Measurements from ENCODE around the gene GRIK4. TPM values are rescaled to one million over a fixed set of nuclear protein-coding genes. Genes with fewer than 3 reads are reported as not detected.
"Not testable (repeated sequence)": the region's sequence is repeated elsewhere in the genome, so short reads cannot be mapped to it uniquely, and the experiment has no call there.

Gene GRIK4
- polyA plus RNA-seq, 1 donor, result 0.94 TPM

- H3K9me3 ChIP-seq (ENCODE audit: control insufficient read depth, low read depth, low read length), result no peaks in the 10 kb centered on the region
- 90% methylated on average over 3 of the region's 12 CpGs for WGBS (ENCODE audit: insufficient coverage, low lambda C conversion rate)
- no peak overlapping the region for H3K27ac ChIP-seq (ENCODE audit: low read length)
- no peak overlapping the region for H3K4me3 ChIP-seq (ENCODE audit: low read length)
- no peaks in the 10 kb centered on the region for H3K36me3 ChIP-seq (ENCODE audit: control insufficient read depth, insufficient read depth, low read length)
- DNase-seq, result no peak
- no peaks in the 10 kb centered on the region for H3K27me3 ChIP-seq (ENCODE audit: control insufficient read depth, insufficient read depth, low read length)
- no peaks in the 10 kb centered on the region for H3K4me1 ChIP-seq (ENCODE audit: control insufficient read depth, insufficient read depth, low read length)
These were observed 239.3 kb downstream of the GRIK4 start for GRCh38 chr11:120750647-120751549.

GRCh38 chr11:120751550-120751949, 240.0 kb downstream of the GRIK4 start:
- no peaks in the 10 kb centered on the region for H3K36me3 ChIP-seq (ENCODE audit: control insufficient read depth, insufficient read depth, low read length)
- no CpG with 5 or more reads among the region's 9 CpGs for WGBS (ENCODE audit: insufficient coverage, low lambda C conversion rate)
- no peak overlapping the region for H3K4me3 ChIP-seq (ENCODE audit: low read length)
- no peaks in the 10 kb centered on the region for H3K27me3 ChIP-seq (ENCODE audit: control insufficient read depth, insufficient read depth, low read length)
- no peaks in the 10 kb centered on the region for H3K4me1 ChIP-seq (ENCODE audit: control insufficient read depth, insufficient read depth, low read length)
- no peak overlapping the region for H3K27ac ChIP-seq (ENCODE audit: low read length)
- no peak for DNase-seq
- no peaks in the 10 kb centered on the region for H3K9me3 ChIP-seq (ENCODE audit: control insufficient read depth, low read depth, low read length)

DNA sequence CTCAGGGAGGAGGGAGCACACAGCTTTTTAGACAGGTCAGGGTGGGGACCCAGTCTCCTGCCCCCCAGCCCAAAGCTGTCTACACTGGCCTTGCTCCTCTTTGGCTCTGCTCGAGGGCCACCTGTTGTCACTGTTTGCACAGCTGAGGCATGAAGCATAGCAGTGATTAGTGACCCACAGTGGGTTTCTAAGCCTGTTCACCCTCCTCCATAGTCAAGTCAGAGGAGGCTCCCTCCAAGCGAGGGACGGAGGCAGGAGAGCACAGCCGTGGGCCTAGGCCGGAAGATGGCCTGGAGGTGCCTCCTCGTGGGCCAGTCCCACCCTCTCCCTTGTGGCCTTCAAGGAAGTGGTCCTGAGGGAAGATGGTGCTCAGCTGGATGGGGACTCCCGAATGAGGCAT, 241.1 kb downstream of the GRIK4 start:
- DNase-seq, result no peak
- no CpG with 5 or more reads among the region's 7 CpGs for WGBS (ENCODE audit: insufficient coverage, low lambda C conversion rate)
- no peaks in the 10 kb centered on the region for H3K4me1 ChIP-seq (ENCODE audit: control insufficient read depth, insufficient read depth, low read length)
- H3K4me3 ChIP-seq (ENCODE audit: low read length), result no peak overlapping the region
- H3K27ac ChIP-seq (ENCODE audit: low read length), result no peak overlapping the region
- no peaks in the 10 kb centered on the region for H3K36me3 ChIP-seq (ENCODE audit: control insufficient read depth, insufficient read depth, low read length)
- no peaks in the 10 kb centered on the region for H3K27me3 ChIP-seq (ENCODE audit: control insufficient read depth, insufficient read depth, low read length)
- H3K9me3 ChIP-seq (ENCODE audit: control insufficient read depth, low read depth, low read length), result no peaks in the 10 kb centered on the region

DNA sequence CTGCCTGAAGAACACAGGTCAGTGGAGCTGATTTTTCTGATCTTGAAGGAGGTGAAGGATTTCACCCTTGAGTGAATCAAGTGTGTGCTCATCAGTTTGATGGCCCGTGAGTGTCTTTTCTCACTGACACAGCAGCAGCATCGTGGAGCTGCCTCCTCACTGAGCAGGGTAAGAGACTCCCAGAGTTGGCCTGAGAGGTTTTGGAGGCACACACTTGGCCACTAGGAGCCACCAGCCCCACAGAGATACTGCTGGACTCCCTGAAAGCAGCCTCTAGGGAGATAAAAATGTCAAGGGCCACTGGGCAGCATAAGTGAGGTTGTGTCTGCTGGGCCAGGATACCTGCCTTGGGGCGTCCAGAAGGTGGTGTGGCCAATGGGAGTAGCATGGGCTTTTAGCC, 245.4 kb downstream of the GRIK4 start:
- Histone ChIP-seq H3K4me3 (ENCODE audit: low read length) (no peak overlapping the region), H3K27me3 (ENCODE audit: control insufficient read depth, insufficient read depth, low read length) (no peaks in the 10 kb centered on the region), H3K4me1 (ENCODE audit: control insufficient read depth, insufficient read depth, low read length) (no peaks in the 10 kb centered on the region), H3K9me3 (ENCODE audit: control insufficient read depth, low read depth, low read length) (no peaks in the 10 kb centered on the region), H3K27ac (ENCODE audit: low read length) (no peak overlapping the region), H3K36me3 (ENCODE audit: control insufficient read depth, insufficient read depth, low read length) (no peaks in the 10 kb centered on the region)
- WGBS (ENCODE audit: insufficient coverage, low lambda C conversion rate), result no CpG with 5 or more reads among the region's 3 CpGs
- no peak for DNase-seq

- Histone ChIP-seq H3K4me3 (ENCODE audit: low read length) (no peak overlapping the region), H3K27ac (ENCODE audit: low read length) (no peak overlapping the region), H3K27me3 (ENCODE audit: control insufficient read depth, insufficient read depth, low read length) (no peaks in the 10 kb centered on the region), H3K36me3 (ENCODE audit: control insufficient read depth, insufficient read depth, low read length) (no peaks in the 10 kb centered on the region), H3K9me3 (ENCODE audit: control insufficient read depth, low read depth, low read length) (no peaks in the 10 kb centered on the region), H3K4me1 (ENCODE audit: control insufficient read depth, insufficient read depth, low read length) (no peaks in the 10 kb centered on the region)
- no peak for DNase-seq
- no CpG with 5 or more reads among the region's 2 CpGs for WGBS (ENCODE audit: insufficient coverage, low lambda C conversion rate)
These were observed 247.5 kb downstream of the GRIK4 start for GRCh38 chr11:120759046-120759445.

- not testable (repeated sequence) for H3K4me3 ChIP-seq (ENCODE audit: low read length); H3K9me3 ChIP-seq (ENCODE audit: control insufficient read depth, low read depth, low read length); H3K27me3 ChIP-seq (ENCODE audit: control insufficient read depth, insufficient read depth, low read length); H3K36me3 ChIP-seq (ENCODE audit: control insufficient read depth, insufficient read depth, low read length); H3K4me1 ChIP-seq (ENCODE audit: control insufficient read depth, insufficient read depth, low read length); H3K27ac ChIP-seq (ENCODE audit: low read length); DNase-seq
- no CpG with 5 or more reads among the region's 2 CpGs for WGBS (ENCODE audit: insufficient coverage, low lambda C conversion rate)
These were observed 254.2 kb downstream of the GRIK4 start for GRCh38 chr11:120765710-120766109.

DNA sequence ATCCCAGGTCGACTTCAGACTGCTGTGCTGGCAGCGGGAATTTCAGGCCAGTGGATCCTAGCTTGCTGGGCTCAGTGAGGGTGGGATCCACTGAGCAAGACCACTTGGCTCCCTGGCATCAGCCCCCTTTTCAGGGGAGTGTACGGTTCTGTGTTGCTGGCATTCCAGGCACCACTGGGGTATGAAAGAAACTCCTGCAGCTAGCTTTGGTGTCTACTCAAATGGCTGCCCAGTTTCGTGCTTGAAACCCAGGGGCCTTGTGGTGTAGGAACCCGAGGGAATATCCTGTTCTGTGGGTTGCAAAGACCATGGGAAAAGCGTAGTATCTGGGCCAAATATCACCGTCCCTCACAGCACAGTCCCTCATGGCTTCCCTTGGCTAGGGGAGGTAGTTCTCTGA, 254.8 kb downstream of the GRIK4 start:
- WGBS (ENCODE audit: insufficient coverage, low lambda C conversion rate), result no CpG with 5 or more reads among the region's 7 CpGs
- no peak for DNase-seq
- Histone ChIP-seq H3K9me3 (ENCODE audit: control insufficient read depth, low read depth, low read length) (peaks cover 7% of the 10 kb centered on the region), H3K27ac (ENCODE audit: low read length) (no peak overlapping the region), H3K36me3 (ENCODE audit: control insufficient read depth, insufficient read depth, low read length) (no peaks in the 10 kb centered on the region), H3K4me3 (ENCODE audit: low read length) (no peak overlapping the region), H3K27me3 (ENCODE audit: control insufficient read depth, insufficient read depth, low read length) (no peaks in the 10 kb centered on the region), H3K4me1 (ENCODE audit: control insufficient read depth, insufficient read depth, low read length) (no peaks in the 10 kb centered on the region)

- DNase-seq, result no peak
- H3K4me1 ChIP-seq (ENCODE audit: control insufficient read depth, insufficient read depth, low read length), result no peaks in the 10 kb centered on the region
- H3K4me3 ChIP-seq (ENCODE audit: low read length), result no peak overlapping the region
- H3K27ac ChIP-seq (ENCODE audit: low read length), result no peak overlapping the region
- peaks cover 7% of the 10 kb centered on the region for H3K9me3 ChIP-seq (ENCODE audit: control insufficient read depth, low read depth, low read length)
- H3K27me3 ChIP-seq (ENCODE audit: control insufficient read depth, insufficient read depth, low read length), result no peaks in the 10 kb centered on the region
- WGBS (ENCODE audit: insufficient coverage, low lambda C conversion rate), result 95% methylated on average over 2 of the region's 2 CpGs
- H3K36me3 ChIP-seq (ENCODE audit: control insufficient read depth, insufficient read depth, low read length), result no peaks in the 10 kb centered on the region
These were observed 257.4 kb downstream of the GRIK4 start for GRCh38 chr11:120768949-120769348.

DNA sequence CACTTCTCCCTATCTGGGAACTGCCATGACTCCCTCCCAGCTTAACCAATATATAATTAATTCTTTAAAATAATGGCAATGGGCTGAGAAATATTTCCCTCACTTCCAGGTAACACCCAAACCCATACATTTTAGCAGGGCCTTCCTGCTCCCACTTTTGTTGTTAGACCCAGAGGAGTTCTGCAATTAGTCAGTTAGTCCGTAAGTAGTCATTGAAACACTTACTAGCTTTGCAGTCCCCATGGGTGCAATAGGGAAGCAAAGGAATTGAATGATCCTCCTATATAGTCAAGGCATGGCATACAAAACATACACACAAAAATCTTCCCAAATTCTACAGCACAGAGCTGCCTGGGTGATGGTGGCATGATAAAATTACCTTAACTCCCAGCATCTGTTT, 258.4 kb downstream of the GRIK4 start:
- no CpG with 5 or more reads among the region's 1 CpG for WGBS (ENCODE audit: insufficient coverage, low lambda C conversion rate)
- H3K27me3 ChIP-seq (ENCODE audit: control insufficient read depth, insufficient read depth, low read length), result no peaks in the 10 kb centered on the region
- no peaks in the 10 kb centered on the region for H3K36me3 ChIP-seq (ENCODE audit: control insufficient read depth, insufficient read depth, low read length)
- H3K4me1 ChIP-seq (ENCODE audit: control insufficient read depth, insufficient read depth, low read length), result no peaks in the 10 kb centered on the region
- no peak overlapping the region for H3K27ac ChIP-seq (ENCODE audit: low read length)
- no peak overlapping the region for H3K4me3 ChIP-seq (ENCODE audit: low read length)
- peaks cover 7% of the 10 kb centered on the region for H3K9me3 ChIP-seq (ENCODE audit: control insufficient read depth, low read depth, low read length)
- no peak for DNase-seq

DNA sequence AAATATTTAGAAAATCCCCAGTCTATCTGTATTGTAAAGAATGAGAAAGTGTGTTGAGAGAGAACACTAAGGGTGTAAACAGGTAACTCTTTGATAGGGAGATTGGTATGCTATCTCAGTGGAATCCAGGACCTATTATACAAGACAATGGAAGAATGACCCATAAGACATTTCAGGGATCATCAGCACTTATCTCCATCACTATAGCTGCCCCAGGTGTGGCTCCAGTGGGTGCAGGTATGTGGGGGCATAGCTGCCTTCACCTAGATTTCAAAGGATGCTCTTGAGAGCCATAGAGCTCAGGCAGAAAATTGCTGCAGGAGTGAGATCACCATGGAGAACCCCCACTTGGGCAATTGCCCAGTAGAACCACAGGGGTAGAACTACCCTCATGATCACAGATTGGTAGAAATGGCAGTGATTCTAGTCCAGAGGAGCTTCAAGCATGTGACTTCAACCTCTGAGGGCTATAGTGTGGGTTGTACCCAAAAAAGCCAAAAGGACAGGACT, 260.1 kb downstream of the GRIK4 start:
- no peaks in the 10 kb centered on the region for H3K4me1 ChIP-seq (ENCODE audit: control insufficient read depth, insufficient read depth, low read length)
- no peak overlapping the region for H3K4me3 ChIP-seq (ENCODE audit: low read length)
- no peaks in the 10 kb centered on the region for H3K27me3 ChIP-seq (ENCODE audit: control insufficient read depth, insufficient read depth, low read length)
- DNase-seq, result no peak
- H3K27ac ChIP-seq (ENCODE audit: low read length), result no peak overlapping the region
- H3K9me3 ChIP-seq (ENCODE audit: control insufficient read depth, low read depth, low read length), result peaks cover 7% of the 10 kb centered on the region
- no peaks in the 10 kb centered on the region for H3K36me3 ChIP-seq (ENCODE audit: control insufficient read depth, insufficient read depth, low read length)
